ENCODE results near the gene IGSF9. TPM values are rescaled to one million over a fixed set of nuclear protein-coding genes. Genes with fewer than 3 reads are reported as not detected.

Gene IGSF9
- total RNA-seq, 2 experiments from 2014 or later, result not detected

GRCh38 chr1:159941591-159942560, 3.5 kb downstream of the IGSF9 start:
- H3K27me3 ChIP-seq (ENCODE audit: control insufficient read depth in 1 of 2, insufficient read depth in 2 of 2, low read length in 2 of 2), result peaks cover 22 to 26% of the 10 kb centered on the region in 2 experiments
- no peak for TF ChIP-seq CTCF (IDR thresholded peaks at IDR 0.05)
- H3K36me3 ChIP-seq (ENCODE audit: insufficient read depth, low read length), result no peaks in the 10 kb centered on the region
- ChIA-PET CTCF (no interaction called here), POLR2A (no interaction called here)
- Mint-ChIP-seq H3K4me1 (ENCODE audit: low read depth) (peaks cover 10% of the 10 kb centered on the region), H3K27ac (no peak overlapping the region), H3K27me3 (peaks cover 48% of the 10 kb centered on the region), H3K36me3 (ENCODE audit: low read depth) (no peaks in the 10 kb centered on the region), H3K9me3 (no peaks in the 10 kb centered on the region), H3K4me3 (no peak overlapping the region)
- ATAC-seq (ENCODE audit: poor library complexity) (no peak), DNase-seq (no peak)
- intact Hi-C loops (cut with DNase I, micrococcal nuclease), result no loop called here
- peaks cover 25% of the 10 kb centered on the region for H3K4me1 ChIP-seq (ENCODE audit: insufficient read depth, low read length)
- no peaks in the 10 kb centered on the region for H3K9me3 ChIP-seq (ENCODE audit: control insufficient read depth in 1 of 2, insufficient read depth in 1 of 2, low read length in 2 of 2)
- H3K4me3 ChIP-seq (ENCODE audit: low read length), result no peak overlapping the region
- H3K27ac ChIP-seq (ENCODE audit: low read depth in 1 of 2, low read length in 2 of 2), result no peak overlapping the region

- no peaks in the 10 kb centered on the region for H3K9me3 ChIP-seq (ENCODE audit: control insufficient read depth in 1 of 2, insufficient read depth in 1 of 2, low read length in 2 of 2)
- ATAC-seq (ENCODE audit: poor library complexity), result no peak
- no peak overlapping the region for H3K27ac ChIP-seq (ENCODE audit: low read depth in 1 of 2, low read length in 2 of 2)
- Mint-ChIP-seq H3K9me3 (no peaks in the 10 kb centered on the region), H3K27me3 (peaks cover 48% of the 10 kb centered on the region), H3K36me3 (ENCODE audit: low read depth) (no peaks in the 10 kb centered on the region), H3K27ac (no peak overlapping the region), H3K4me3 (no peak overlapping the region), H3K4me1 (ENCODE audit: low read depth) (peaks cover 15% of the 10 kb centered on the region)
- no peak for TF ChIP-seq CTCF (IDR thresholded peaks at IDR 0.05)
- intact Hi-C loops (cut with DNase I, micrococcal nuclease), result no loop called here
- peaks cover 22 to 26% of the 10 kb centered on the region in 2 experiments for H3K27me3 ChIP-seq (ENCODE audit: control insufficient read depth in 1 of 2, insufficient read depth in 2 of 2, low read length in 2 of 2)
- H3K4me3 ChIP-seq (ENCODE audit: low read length), result no peak overlapping the region
- ChIA-PET POLR2A (no interaction called here), CTCF (no interaction called here)
- H3K4me1 ChIP-seq (ENCODE audit: insufficient read depth, low read length), result peaks cover 32% of the 10 kb centered on the region
- DNase-seq, result no peak
- no peaks in the 10 kb centered on the region for H3K36me3 ChIP-seq (ENCODE audit: insufficient read depth, low read length)
These were observed 4.3 kb downstream of the IGSF9 start for GRCh38 chr1:159941141-159941540.

GRCh38 chr1:159940006-159940620, 5.3 kb downstream of the IGSF9 start:
- Histone ChIP-seq H3K4me1 (ENCODE audit: insufficient read depth, low read length) (peaks cover 25% of the 10 kb centered on the region), H3K36me3 (ENCODE audit: insufficient read depth, low read length) (no peaks in the 10 kb centered on the region), H3K27me3 (ENCODE audit: control insufficient read depth in 1 of 2, insufficient read depth in 2 of 2, low read length in 2 of 2) (peaks cover 14 to 23% of the 10 kb centered on the region in 2 experiments), H3K9me3 (ENCODE audit: control insufficient read depth in 1 of 2, insufficient read depth in 1 of 2, low read length in 2 of 2) (no peaks in the 10 kb centered on the region), H3K4me3 (ENCODE audit: low read length) (no peak overlapping the region), H3K27ac (ENCODE audit: low read depth in 1 of 2, low read length in 2 of 2) (no peak overlapping the region)
- Mint-ChIP-seq H3K4me1 (ENCODE audit: low read depth) (peaks cover 12% of the 10 kb centered on the region), H3K9me3 (no peaks in the 10 kb centered on the region), H3K27me3 (peaks cover 43% of the 10 kb centered on the region), H3K27ac (no peak overlapping the region), H3K36me3 (ENCODE audit: low read depth) (no peaks in the 10 kb centered on the region), H3K4me3 (no peak overlapping the region)
- DNase-seq (no peak), ATAC-seq (ENCODE audit: poor library complexity) (no peak)
- ChIA-PET POLR2A (interaction anchor here (1.2 kb wide), 1 partner anchor 15 kb away, joined by 3 read pairs; the partner anchor contains the start of gene TAGLN2), CTCF (no interaction called here)
- no peak for TF ChIP-seq CTCF (IDR thresholded peaks at IDR 0.05)
- intact Hi-C loops (cut with DNase I, micrococcal nuclease), result no loop called here
